HL-60 (cell line): Measurements from ENCODE around the gene U2AF1L4.

Source experiments
- POLR2AphosphoS5 ChIP-seq: IDR thresholded peaks from 2 replicates; pipeline ENCODE4 v1.6.1; 2012; ENCODE audit warnings: low read depth
- TF ChIP-seq, protein P1 (sequence below): IDR thresholded peaks from one replicate; pipeline ENCODE4 v1.5.1; 2011; ENCODE audit warnings: low read length, control low read depth, inconsistent platforms; ENCODE audit not compliant: insufficient read depth

DNA sequence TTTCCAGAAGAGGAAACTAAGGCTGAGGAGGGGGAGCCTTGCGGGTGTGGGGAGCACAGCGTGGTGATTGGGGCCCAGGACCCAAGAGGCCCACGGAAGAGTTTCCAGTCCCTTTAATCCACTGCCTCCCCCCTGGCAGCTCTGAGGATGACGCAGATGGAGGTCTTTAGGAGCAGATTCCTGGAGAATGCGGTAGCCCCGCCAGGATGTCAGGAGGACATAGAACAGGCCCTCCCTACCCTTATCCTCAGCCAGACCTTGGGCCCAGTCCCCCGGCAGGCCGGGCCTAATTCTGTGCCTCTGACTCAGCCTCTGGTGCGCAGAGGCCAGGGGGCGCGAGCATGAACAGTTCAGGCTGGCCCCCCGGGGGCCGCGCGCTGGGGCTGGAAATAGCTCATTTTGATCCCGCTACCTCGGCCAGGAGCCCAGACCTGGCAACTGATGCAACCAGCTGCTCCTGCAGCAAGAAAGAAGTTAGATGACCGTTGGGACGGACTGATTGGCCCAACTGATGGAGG lies 12.1 kb upstream of the U2AF1L4 start:
- TF ChIP-seq, protein P1, sequence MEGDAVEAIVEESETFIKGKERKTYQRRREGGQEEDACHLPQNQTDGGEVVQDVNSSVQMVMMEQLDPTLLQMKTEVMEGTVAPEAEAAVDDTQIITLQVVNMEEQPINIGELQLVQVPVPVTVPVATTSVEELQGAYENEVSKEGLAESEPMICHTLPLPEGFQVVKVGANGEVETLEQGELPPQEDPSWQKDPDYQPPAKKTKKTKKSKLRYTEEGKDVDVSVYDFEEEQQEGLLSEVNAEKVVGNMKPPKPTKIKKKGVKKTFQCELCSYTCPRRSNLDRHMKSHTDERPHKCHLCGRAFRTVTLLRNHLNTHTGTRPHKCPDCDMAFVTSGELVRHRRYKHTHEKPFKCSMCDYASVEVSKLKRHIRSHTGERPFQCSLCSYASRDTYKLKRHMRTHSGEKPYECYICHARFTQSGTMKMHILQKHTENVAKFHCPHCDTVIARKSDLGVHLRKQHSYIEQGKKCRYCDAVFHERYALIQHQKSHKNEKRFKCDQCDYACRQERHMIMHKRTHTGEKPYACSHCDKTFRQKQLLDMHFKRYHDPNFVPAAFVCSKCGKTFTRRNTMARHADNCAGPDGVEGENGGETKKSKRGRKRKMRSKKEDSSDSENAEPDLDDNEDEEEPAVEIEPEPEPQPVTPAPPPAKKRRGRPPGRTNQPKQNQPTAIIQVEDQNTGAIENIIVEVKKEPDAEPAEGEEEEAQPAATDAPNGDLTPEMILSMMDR: no peak
- TF ChIP-seq POLR2AphosphoS5: no peak
